HG03280 (cell line): ENCODE results near the gene LBP.
"Not testable (repeated sequence)": the region's sequence is repeated elsewhere in the genome, so short reads cannot be mapped to it uniquely, and the experiment has no call there.

ENCODE experiments used
- ATAC-seq: cut with Tn5 transposase; IDR thresholded peaks from one replicate; pipeline ENCODE4 v1.9.1; 2021; ENCODE audit warnings: mild to moderate bottlenecking, moderate library complexity; ENCODE audit not compliant: unreplicated experiment

LBP gene

DNA sequence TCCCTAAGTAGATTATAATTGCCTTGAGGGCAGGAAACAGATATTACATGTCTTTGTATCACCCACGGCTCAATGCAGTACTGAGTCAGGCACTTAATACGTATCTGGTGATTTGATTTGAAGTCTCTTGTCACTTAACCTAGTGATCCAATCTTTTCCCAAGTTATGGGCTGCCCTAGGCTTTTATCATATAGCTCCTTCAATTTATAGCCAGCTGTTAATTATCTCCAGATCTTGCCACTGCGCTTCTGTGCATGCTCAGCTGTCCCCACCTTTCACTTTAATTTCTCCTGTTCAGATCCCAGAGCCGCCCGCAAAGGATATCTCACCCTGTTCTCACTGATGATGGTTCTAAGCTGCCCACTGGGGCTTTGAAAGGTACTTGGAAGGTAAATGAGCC, 47.0 kb downstream of the LBP start:
- no peak for ATAC-seq

- ATAC-seq: no peak
Measured at GRCh38 chr20:38395165-38395564, 48.9 kb downstream of the LBP start.

DNA sequence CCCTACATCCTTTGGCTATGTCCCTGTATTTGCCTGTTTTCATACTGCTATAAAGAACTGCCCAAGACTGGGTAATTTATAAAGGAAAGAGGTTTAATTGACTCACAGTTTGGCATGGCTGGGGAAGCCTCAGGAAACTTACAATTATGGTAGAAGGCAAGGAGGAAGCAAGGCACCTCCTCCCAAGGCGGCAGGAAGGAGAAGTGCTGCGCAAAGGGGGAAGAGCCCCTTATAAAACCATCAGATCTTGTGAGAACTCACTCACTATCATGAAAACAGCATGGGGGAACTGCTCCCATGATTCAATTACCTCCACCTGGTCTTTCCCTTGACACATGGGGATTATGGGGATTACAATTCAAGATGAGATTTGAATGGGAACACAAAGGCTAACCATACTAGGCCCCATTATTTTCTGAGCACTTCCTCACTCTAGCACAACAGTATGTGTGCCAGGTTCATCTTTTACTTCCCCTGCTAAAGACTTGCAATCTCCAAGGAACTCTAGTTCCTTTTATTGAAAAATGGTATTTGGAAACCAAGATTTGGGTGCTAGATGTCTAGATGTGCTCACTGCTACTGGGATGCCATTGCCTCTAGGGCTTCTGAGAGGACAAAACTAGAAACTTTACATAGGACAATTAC, 49.6 kb downstream of the LBP start:
- ATAC-seq: not testable (repeated sequence)

DNA sequence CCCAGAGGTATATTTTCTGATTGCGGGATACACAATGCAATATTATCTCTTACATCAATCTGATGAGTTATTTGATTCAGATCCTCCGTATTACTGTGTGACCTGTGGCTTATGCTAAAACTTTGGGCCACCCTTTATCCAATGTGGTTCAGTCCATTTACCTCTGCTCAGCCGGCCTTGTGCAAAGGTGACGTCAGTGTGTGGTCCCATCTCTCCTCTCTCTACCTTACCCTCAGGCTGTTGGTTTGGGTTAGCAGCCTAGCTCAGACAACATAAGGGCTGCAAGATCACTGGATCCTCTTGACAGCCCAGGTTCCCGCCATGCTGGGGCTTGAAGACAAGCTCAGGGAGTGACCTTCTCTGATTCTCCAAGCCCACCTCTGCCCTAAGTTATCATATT, 55.8 kb downstream of the LBP start:
- no peak for ATAC-seq

DNA sequence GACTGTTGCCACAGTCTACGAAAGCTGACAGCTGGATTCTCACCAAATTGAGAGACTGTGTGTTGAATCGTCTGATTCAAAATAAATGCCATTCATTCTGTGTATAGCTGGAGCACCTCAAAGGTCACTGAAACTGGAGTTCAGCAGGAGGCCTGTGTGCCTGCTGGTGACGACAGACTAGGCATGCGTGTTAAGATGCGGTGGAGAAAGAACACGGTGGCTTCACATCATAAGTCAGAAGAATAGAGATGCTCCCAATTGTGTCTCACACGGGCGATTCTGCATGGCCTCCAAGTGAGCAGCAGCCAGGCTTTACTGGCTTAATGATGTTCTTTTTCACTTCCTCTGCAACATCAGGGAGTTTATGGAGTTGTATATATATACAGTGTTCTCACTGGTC, 56.5 kb downstream of the LBP start:
- no peak for ATAC-seq

GRCh38 chr20:38404016-38404415, 57.7 kb downstream of the LBP start:
- ATAC-seq: no peak

DNA sequence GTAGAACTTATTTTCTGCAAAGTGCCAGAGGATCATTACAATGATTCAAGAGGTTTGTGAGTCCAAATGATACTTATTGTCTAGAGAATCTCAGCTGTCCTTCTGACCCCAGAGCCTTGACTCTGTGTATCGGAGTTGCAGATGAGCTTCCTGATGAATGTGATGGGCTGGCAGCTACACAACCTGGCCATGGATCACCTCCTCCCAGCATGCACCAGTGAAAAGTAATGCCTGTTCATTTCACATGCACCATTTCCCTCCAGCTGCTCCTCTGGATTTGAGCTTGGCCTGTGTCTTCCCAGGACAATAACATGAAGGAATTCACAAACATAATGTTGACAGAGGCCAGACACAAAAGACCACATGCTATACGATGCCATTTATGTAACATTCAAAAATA, 58.9 kb downstream of the LBP start:
- no peak for ATAC-seq

- no peak for ATAC-seq
Measured at GRCh38 chr20:38406476-38406875, 60.2 kb downstream of the LBP start.

DNA sequence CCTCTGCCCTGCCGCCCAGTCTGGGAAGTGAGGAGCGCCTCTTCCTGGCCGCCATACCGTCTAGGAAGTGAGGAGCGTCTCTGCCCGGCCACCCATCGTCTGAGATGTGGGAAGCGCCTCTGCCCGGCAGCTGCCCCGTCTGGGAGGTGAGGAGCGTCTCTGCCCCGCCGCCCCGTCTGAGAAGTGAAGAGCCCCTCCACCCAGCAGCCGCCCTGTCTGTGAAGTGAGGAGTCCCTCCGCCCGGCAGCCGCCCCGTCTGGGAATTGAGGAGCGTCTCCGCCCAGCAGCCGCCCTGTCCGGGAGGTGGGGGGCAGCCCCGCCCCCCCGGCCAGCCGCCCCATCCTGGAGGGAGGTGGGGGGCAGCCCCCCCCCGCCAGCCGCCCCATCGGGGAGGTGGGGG, 61.0 kb downstream of the LBP start:
- no peak for ATAC-seq

- not testable (repeated sequence) for ATAC-seq
Measured at GRCh38 chr20:38407822-38408221, 61.5 kb downstream of the LBP start.

GRCh38 chr20:38412877-38413577, 66.7 kb downstream of the LBP start:
- ATAC-seq: no peak

DNA sequence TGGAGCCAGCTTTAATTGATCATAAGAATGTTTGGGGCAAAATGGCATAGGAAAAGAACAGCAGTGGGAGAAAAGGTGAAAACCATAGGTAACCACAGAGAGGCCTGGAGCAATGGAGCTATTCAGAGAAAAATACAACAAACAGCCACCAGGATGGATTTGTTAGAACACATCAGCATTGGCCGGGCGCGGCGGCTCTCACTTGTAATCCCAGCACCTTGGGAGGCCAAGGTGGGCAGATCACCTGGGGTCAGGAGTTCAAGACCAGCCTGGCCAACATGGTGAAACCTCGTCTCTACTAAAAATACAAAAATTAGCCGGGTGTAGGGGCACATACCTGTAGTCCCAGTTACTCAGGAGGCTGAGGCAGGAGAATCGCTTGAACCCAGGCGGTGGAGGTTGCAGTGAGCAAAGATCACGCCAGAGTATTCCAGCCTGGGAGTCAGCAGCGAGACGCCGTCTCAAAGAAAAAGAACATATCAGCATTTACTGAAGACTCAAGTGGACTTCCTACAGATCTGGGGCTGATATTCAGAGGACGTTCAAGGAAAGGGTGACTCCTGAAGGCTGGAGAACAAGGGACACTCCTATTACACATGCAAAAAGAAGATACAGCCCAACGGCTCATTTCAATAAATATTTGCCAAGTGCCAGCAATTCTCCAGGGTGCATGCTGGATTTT, 68.6 kb downstream of the LBP start:
- ATAC-seq: no peak

DNA sequence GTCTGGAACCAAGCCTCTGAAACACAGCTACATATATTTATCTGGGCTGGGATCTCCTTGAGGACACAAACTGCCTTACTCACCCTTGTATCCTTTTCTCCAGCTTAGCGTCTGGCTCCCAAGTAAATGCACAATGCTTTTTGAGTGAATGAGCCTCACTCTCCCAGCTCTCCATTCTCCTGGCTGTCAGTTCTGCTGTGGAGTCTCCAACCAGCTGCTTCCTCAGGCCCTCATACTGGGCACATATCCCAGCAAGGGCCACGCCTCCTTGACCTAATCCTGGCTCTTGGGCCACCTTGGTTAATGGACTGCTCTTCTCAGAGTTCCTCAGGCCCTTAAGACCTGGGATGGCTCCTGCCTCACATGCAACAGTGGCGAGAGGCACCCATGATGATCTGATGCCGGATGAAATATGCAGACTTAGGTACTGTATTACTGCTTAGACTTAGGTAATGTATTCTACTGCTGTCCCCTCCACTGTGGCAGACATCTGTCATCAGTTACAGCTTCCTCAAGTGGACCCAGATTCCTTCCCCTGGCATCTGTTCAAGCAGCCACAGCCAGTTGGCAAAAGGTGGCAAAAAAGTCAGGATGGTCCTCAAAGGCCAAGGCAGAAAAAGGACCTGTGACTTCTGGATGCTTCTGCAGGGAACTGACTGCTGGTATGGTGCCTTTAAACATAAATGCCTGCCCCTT, 72.4 kb downstream of the LBP start:
- ATAC-seq: no peak

DNA sequence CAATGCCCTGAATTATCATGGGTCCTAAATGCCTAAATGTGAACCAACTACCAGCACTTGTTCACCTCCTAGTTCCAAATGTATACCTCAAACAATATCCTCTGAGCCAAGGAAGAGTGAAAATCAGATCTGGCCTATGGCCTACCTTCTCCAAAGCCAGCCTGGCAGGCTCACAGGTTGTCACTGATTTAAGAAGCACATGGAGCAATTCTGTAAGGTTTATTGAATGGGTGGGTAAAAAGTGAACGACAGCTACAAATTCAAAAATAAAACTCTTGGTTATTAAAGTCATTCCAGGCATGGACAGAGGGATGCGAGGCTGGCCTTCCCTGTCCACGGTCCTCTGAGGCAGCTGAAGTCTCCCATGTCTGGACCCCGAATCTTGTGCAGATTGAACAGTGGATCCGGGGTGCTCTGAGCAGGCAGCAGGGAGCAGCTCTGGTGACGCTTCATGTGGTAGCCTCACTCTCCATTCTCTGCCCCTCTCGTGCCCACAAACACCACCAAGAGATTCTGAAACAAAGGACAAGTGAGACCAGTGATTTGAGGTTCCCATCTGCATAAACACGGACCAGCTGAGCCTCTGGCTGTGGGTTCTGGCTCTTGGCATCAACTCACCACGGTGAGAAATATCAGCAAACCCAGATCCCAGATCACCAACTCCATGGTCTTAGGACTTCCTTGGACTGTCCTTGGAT, 74.3 kb downstream of the LBP start:
- no peak for ATAC-seq

- ATAC-seq: no peak
Measured at GRCh38 chr20:38421915-38422314, 75.6 kb downstream of the LBP start.

GRCh38 chr20:38423541-38423940, 77.3 kb downstream of the LBP start:
- ATAC-seq: no peak

DNA sequence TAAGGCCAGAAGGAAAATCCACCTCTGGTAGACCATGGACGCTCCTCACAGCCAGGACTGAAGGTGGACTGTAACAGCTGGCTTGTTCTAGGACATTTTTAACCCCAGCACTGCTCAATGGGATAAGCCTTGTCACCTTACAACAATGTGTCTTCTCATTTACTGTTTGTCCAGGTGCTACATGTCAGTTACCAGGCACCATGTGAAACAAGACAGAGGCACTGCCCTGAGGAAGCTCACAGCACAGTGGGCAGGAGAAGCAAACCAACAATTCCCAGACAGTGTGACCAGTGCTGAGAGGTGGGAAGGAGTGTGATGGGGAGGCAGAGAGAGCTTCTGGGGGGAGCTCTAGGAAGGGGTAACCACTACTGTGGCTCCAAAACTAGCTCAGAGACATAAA, 78.1 kb downstream of the LBP start:
- no peak for ATAC-seq

- no peak for ATAC-seq
Measured at GRCh38 chr20:38426006-38426897, 80.0 kb downstream of the LBP start.
